Calu3 (cell line): ENCODE data around the gene NEURL1. TPM values are rescaled to one million over a fixed set of nuclear protein-coding genes. Genes with fewer than 3 reads are reported as not detected.

ENCODE experiments used
- BruUV-seq: library from RNA; stranded (reverse); fragments of 400-500 nt; replicated peaks from 2 replicates; lab custom pipeline; 2021; lab: Mats Ljungman, UMichigan
- CTCF ChIA-PET: fragments of 300-600 bp; sonication (Branson Sonifier 250); formaldehyde crosslinking; loops from one replicate; lab custom pipeline; 2022; ENCODE audit warnings: antibody characterized with exemption; lab: Charles Lee
- DNase-seq: peaks from one replicate; pipeline ENCODE4 v3.0.0; 2022
- H3K27ac Mint-ChIP-seq: one replicate; pipeline ENCODE4 v1.8.0; 2022; ENCODE audit warnings: mixed read lengths; ENCODE audit not compliant: unreplicated experiment
- H3K27me3 Mint-ChIP-seq: one replicate; pipeline ENCODE4 v1.8.0; 2022; ENCODE audit warnings: mixed read lengths; ENCODE audit not compliant: unreplicated experiment
- H3K36me3 Mint-ChIP-seq: one replicate; pipeline ENCODE4 v1.8.0; 2022; ENCODE audit warnings: mild to moderate bottlenecking, moderate library complexity, mixed read lengths; ENCODE audit not compliant: insufficient read depth, unreplicated experiment
- H3K4me1 Mint-ChIP-seq: one replicate; pipeline ENCODE4 v1.8.0; 2022; ENCODE audit warnings: mild to moderate bottlenecking, low read depth, mixed read lengths; ENCODE audit not compliant: unreplicated experiment
- H3K4me3 Mint-ChIP-seq: one replicate; pipeline ENCODE4 v1.8.0; 2022; ENCODE audit warnings: mild to moderate bottlenecking, low read depth, moderate library complexity, mixed read lengths; ENCODE audit not compliant: unreplicated experiment
- H3K9me3 Mint-ChIP-seq: one replicate; pipeline ENCODE4 v1.8.0; 2022; ENCODE audit warnings: low read depth, mixed read lengths; ENCODE audit not compliant: unreplicated experiment
- intact Hi-C: fragments of 100-400 bp; cut with micrococcal nuclease; formaldehyde crosslinking; loops from one replicate; pipeline ENCODE4 v1.10.0; 2022; ENCODE audit not compliant: unreplicated experiment
- total RNA-seq: library from RNA; stranded (reverse); gene quantifications from 2 replicates; pipeline ENCODE4 v1.2.3, GENCODE V29; 2022
- TF ChIP-seq, protein P1 (sequence below): fragments of 200-600 bp; IDR thresholded peaks from one replicate; pipeline ENCODE4 v1.8.0; 2022; ENCODE audit warnings: antibody characterized with exemption; ENCODE audit not compliant: unreplicated experiment

The NEURL1 gene
- total RNA-seq, 1 experiment from 2014 or later, result not detected

DNA sequence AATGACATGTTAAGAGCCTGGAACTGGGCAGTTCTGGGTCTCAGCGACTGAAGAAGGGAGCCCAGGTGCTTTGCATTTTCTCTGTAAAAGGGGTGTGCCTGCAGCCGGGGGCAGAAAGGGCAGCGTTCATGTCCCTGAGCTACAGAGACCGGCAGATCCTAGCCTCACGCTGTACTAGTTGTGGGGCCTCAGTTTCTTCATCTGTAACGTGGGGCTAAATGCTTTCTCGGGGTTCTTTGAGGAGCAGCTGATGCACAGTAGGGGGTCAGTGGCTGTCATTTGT lies 79.6 kb downstream of the NEURL1 start:
- no peak overlapping the region for H3K4me3 Mint-ChIP-seq
- H3K4me1 Mint-ChIP-seq, result peaks cover 10% of the 10 kb centered on the region
- H3K27me3 Mint-ChIP-seq, result peaks cover 12% of the 10 kb centered on the region
- no TSS peak for BruUV-seq
- H3K36me3 Mint-ChIP-seq, result no peaks in the 10 kb centered on the region
- TF ChIP-seq, protein P1, sequence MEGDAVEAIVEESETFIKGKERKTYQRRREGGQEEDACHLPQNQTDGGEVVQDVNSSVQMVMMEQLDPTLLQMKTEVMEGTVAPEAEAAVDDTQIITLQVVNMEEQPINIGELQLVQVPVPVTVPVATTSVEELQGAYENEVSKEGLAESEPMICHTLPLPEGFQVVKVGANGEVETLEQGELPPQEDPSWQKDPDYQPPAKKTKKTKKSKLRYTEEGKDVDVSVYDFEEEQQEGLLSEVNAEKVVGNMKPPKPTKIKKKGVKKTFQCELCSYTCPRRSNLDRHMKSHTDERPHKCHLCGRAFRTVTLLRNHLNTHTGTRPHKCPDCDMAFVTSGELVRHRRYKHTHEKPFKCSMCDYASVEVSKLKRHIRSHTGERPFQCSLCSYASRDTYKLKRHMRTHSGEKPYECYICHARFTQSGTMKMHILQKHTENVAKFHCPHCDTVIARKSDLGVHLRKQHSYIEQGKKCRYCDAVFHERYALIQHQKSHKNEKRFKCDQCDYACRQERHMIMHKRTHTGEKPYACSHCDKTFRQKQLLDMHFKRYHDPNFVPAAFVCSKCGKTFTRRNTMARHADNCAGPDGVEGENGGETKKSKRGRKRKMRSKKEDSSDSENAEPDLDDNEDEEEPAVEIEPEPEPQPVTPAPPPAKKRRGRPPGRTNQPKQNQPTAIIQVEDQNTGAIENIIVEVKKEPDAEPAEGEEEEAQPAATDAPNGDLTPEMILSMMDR, result no peak
- intact Hi-C loops, result loop anchor here (10.0 kb wide), 1 partner anchor 68 kb away; no protein-coding TSS in a partner anchor
- DNase-seq, result no peak
- no peaks in the 10 kb centered on the region for H3K9me3 Mint-ChIP-seq
- H3K27ac Mint-ChIP-seq, result no peak overlapping the region
- CTCF ChIA-PET, result no interaction called here

DNA sequence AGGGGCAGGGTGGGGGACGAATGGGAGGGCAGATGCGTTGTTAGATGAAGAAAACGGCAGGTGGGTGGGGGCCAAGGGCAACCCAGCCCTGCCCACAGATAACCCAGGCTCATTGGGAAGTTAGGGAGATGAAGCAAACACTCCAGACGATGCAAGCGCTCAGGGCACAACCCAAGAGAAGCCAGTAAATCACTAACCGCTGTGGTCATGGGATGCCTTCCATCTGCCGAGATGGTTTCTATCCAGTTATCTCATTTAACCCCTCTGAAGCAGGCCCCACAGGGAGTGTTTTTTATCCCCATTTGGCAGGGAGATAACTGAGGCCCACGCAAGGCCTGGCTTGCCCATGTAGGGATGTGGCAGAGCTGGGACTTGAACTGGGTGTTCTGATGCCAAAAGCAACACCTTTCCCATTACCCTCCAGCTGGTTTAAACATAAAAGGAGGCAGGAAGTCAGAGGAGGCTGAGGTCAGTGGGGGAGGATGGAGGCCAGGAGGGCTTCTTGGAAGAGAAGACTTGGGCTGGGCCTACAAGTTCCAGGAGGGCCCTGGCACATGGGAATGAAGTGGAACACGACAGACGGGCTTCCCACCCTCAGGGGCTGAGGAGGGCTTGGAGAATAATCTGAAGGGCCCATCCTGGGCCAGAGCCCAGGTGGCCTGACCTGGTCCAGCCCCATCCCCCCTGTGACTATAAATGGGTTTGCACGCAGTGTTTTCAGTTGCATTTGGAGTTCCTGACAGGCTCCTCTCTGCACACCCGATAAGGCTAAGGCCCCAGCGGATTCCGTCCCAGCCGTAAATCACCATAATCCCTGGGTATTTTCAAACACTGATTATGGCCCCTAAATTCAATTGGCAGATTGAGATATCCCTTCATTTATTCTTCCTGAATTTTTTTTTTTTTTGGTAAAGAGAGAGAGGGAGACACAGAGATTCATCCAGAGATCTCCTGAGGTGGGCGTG lies 80.9 kb downstream of the NEURL1 start:
- H3K4me1 Mint-ChIP-seq, result peaks cover 19% of the 10 kb centered on the region
- no peaks in the 10 kb centered on the region for H3K36me3 Mint-ChIP-seq
- DNase-seq, result no peak
- peaks cover 12% of the 10 kb centered on the region for H3K27me3 Mint-ChIP-seq
- intact Hi-C loops, result loop anchor here (10.0 kb wide), 1 partner anchor 70 kb away; no protein-coding TSS in a partner anchor
- no peak overlapping the region for H3K27ac Mint-ChIP-seq
- TF ChIP-seq, protein P1, result no peak
- H3K9me3 Mint-ChIP-seq, result no peaks in the 10 kb centered on the region
- H3K4me3 Mint-ChIP-seq, result no peak overlapping the region
- CTCF ChIA-PET, result no interaction called here
- no TSS peak for BruUV-seq

DNA sequence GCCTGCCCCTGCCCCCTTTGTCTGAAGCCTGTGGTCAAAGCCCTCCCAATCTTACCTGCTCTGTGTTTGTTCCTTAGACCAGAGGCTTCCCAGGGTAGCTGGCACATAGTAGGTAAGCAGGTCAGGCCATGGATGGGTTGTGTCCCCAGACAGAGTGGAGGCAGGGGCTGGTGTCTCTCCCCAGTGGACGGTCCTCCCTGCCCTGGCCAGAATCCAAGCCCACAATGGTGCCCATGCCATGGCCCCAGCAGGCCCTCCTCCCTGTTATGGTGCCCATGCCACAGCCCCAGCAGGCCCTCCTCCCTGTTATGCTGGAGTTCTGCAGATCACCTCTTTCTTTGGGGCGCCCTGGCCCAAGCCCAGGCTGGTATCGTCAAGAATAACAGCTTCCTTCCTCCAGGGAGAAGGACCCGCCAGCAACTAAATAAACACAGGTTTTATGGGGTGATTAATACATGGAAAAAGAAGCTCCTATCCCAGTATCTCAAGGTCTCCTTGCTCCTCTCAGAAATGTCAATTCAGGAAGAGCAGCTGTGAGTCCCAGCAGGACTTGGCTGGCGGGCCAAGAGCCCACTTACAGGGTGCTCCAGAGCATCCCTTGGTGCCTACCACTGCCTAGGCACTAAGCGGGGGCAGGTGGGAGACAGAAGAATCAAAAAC lies 82.0 kb downstream of the NEURL1 start:
- TF ChIP-seq, protein P1, result no peak
- no peaks in the 10 kb centered on the region for H3K9me3 Mint-ChIP-seq
- intact Hi-C loops, result loop anchor here (10.0 kb wide), 1 partner anchor 71 kb away; no protein-coding TSS in a partner anchor
- peaks cover 19% of the 10 kb centered on the region for H3K4me1 Mint-ChIP-seq
- peaks cover 12% of the 10 kb centered on the region for H3K27me3 Mint-ChIP-seq
- no peaks in the 10 kb centered on the region for H3K36me3 Mint-ChIP-seq
- no peak overlapping the region for H3K27ac Mint-ChIP-seq
- no peak for DNase-seq
- CTCF ChIA-PET, result no interaction called here
- BruUV-seq, result no TSS peak
- no peak overlapping the region for H3K4me3 Mint-ChIP-seq

GRCh38 chr10:103576076-103576471 lies 82.6 kb downstream of the NEURL1 start:
- intact Hi-C loops, result loop anchor here (10.0 kb wide), 1 partner anchor 71 kb away; no protein-coding TSS in a partner anchor
- Mint-ChIP-seq H3K4me3 (no peak overlapping the region), H3K9me3 (no peaks in the 10 kb centered on the region), H3K36me3 (no peaks in the 10 kb centered on the region), H3K4me1 (peaks cover 19% of the 10 kb centered on the region), H3K27me3 (peaks cover 12% of the 10 kb centered on the region), H3K27ac (no peak overlapping the region)
- CTCF ChIA-PET, result no interaction called here
- no peak for DNase-seq
- no TSS peak for BruUV-seq
- TF ChIP-seq, protein P1, result no peak
